ENCODE data around the gene MOGAT3. TPM values are rescaled to one million over a fixed set of nuclear protein-coding genes. Genes with fewer than 3 reads are reported as not detected.
A peak's percentile ranks its signal among the peaks of the same experiment; 100 is the strongest.

MOGAT3 gene
- total and polyA plus RNA-seq, 4 donors: 5.4 TPM; not detected in 3

GRCh38 chr7:101220295-101220694 is 19.5 kb upstream of the MOGAT3 start:
- DNase-seq (no peak), ATAC-seq (ENCODE audit: low FRiP score) (no peak)
- Histone ChIP-seq H3K9me3 (ENCODE audit: control insufficient read depth, low read length) (no peaks in the 10 kb centered on the region), H3K27me3 (ENCODE audit: control insufficient read depth in 1 of 2, insufficient read depth in 2 of 2, low read length in 1 of 2) (no peaks in the 10 kb centered on the region), H3K4me1 (ENCODE audit: control insufficient read depth in 1 of 2, insufficient read depth in 2 of 2, low read length in 2 of 2) (no peaks in the 10 kb centered on the region), H3K36me3 (ENCODE audit: control insufficient read depth in 1 of 2, insufficient read depth in 2 of 2, low read length in 1 of 2) (no peaks in the 10 kb centered on the region), H3K4me3 (ENCODE audit: low read length in 2 of 2) (no peak overlapping the region), H3K27ac (ENCODE audit: low read depth in 1 of 2, low read length in 2 of 2) (no peak overlapping the region)
- WGBS, 2 donors: 77 to 84% methylated on average over 5 of the region's 5 CpGs
- intact Hi-C loops (cut with DNase I): no loop called here

DNA sequence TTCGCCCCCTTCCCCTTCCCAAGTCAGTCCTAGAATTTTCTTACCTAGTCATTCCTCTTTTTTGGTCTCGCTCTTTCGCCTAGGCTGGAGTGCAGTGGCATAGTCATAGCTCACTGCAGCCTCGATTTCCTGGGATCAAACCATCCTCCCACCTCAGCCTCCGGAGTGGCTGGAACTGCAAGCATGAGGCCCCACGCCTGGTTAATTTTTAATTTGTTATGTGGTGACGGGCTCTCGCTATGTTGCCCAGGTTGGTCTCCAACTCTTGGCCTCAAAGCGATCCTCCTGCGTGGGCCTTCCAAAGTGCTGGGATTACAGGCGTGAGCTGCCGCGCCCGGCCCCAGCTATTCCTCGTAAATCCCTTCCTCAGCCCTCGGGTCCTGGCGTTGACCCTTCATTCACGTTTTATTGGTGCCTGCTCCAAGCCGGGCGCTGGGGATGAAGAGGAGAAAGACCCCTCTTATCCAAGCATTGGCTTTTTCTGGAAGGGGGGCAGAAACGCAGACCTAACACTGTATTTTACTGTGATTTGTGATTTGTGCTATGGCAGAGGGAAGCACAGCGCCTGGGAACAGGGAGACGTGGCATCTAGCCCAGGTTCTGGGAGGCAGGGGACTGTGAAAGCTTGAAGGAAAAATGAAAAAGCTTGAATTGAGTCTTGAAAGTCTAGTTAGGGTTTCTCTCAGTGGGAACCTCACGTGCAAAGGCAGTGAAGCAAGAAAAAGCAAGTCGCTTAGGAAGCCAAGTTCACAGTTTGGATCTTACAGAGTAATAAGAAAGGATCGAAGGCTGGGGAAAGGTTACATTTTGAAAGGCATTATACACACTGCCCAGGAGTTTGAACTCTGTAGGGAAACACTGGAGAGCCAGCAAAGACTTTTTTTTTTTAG is 17.6 kb upstream of the MOGAT3 start:
- Histone ChIP-seq H3K9me3 (ENCODE audit: control insufficient read depth, low read length) (no peaks in the 10 kb centered on the region), H3K4me1 (ENCODE audit: control insufficient read depth in 1 of 2, insufficient read depth in 2 of 2, low read length in 2 of 2) (no peaks in the 10 kb centered on the region), H3K4me3 (ENCODE audit: low read length in 2 of 2) (peak overlapping the region; percentile 42 to 83), H3K27me3 (ENCODE audit: control insufficient read depth in 1 of 2, insufficient read depth in 2 of 2, low read length in 1 of 2) (no peaks in the 10 kb centered on the region), H3K36me3 (ENCODE audit: control insufficient read depth in 1 of 2, insufficient read depth in 2 of 2, low read length in 1 of 2) (no peaks in the 10 kb centered on the region), H3K27ac (ENCODE audit: low read depth in 1 of 2, low read length in 2 of 2) (no peak overlapping the region)
- ATAC-seq (ENCODE audit: low FRiP score) (no peak), DNase-seq (no peak)
- intact Hi-C loops (cut with DNase I): no loop called here
- 5% methylated on average over 26 of the region's 26 CpGs for WGBS, 2 donors

DNA sequence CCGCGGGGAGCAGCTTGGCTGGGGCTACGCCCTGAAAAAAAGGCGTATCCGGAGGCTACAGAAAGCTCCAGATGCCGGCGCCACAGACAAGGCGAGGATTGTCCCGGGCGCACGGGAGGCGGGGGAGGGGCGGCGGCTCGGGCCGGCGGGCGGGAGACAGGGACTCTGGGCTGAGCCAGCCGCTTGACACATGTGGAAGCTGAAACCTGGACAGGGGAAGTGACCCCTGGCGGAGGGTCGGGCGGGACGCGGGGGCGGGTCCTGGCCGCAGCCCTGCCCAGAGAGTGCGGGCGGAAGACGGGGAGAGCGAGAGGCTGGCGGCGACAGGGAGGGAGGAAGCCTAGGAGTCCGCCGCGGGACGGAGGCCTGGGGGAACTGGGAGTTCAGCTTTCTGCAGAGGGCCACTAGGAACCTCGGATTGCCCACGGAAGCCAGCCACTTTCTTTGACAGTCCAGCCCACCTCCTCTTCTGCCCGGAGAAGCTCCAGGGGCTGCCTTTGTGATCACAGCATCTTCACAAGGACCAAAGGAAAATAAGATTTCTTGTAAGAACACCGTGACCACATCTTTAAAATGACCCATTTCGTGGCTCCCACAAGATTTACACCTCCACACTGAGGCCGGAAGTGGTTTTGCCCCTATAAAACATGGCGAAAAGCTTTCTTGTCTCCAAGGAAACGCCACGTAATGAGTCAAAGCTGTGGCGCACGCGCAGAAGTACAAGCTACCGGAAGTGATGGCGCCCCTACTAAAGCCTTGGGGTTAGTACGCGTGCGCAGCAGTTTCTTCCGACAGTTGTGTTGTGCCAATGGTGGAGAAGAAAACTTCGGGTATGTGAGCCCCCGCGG is 16.8 kb upstream of the MOGAT3 start, which contains the start of the genes PLOD3 and ZNHIT1:
TSS of gene PLOD3 (minus strand) at position 194 of the 848 bp plus-strand sequence. CDS start 307 bp downstream, outside the sequence.
TSS of gene ZNHIT1 (plus strand) at position 778 of the 848 bp plus-strand sequence. CDS start at position 809, 31 bp downstream.
- H3K9me3 ChIP-seq (ENCODE audit: control insufficient read depth, low read length): no peaks in the 10 kb centered on the region
- DNase-seq (peak; percentile 97 to 99), ATAC-seq (ENCODE audit: low FRiP score) (peak; percentile 91)
- H3K4me3 ChIP-seq (ENCODE audit: low read length in 2 of 2): peak within 1 kb of the TSS; percentile 52 to 83
- no peaks in the 10 kb centered on the region for H3K4me1 ChIP-seq (ENCODE audit: control insufficient read depth in 1 of 2, insufficient read depth in 2 of 2, low read length in 2 of 2)
- no peaks in the 10 kb centered on the region for H3K36me3 ChIP-seq (ENCODE audit: control insufficient read depth in 1 of 2, insufficient read depth in 2 of 2, low read length in 1 of 2)
- no peaks in the 10 kb centered on the region for H3K27me3 ChIP-seq (ENCODE audit: control insufficient read depth in 1 of 2, insufficient read depth in 2 of 2, low read length in 1 of 2)
- peak within 1 kb of the TSS in 1 of 2 donors; percentile 66 for H3K27ac ChIP-seq (ENCODE audit: low read depth in 1 of 2, low read length in 2 of 2)
- WGBS, 2 donors: 1% methylated on average over 53 to 57 of the region's 57 CpGs
- intact Hi-C loops (cut with DNase I): loop anchor here in 1 of 2 donors (2.0 kb wide), 1 partner anchor 27 kb away; the partner anchor contains the start of gene FIS1

GRCh38 chr7:101216860-101217387 is 16.1 kb upstream of the MOGAT3 start:
- WGBS, 2 donors: 1 to 3% methylated on average over 13 to 34 of the region's 34 CpGs
- Histone ChIP-seq H3K4me3 (ENCODE audit: low read length in 2 of 2) (peak overlapping the region; percentile 52 to 71), H3K27me3 (ENCODE audit: control insufficient read depth in 1 of 2, insufficient read depth in 2 of 2, low read length in 1 of 2) (no peaks in the 10 kb centered on the region), H3K36me3 (ENCODE audit: control insufficient read depth in 1 of 2, insufficient read depth in 2 of 2, low read length in 1 of 2) (peaks cover 0 to 2% of the 10 kb centered on the region in 2 donors), H3K4me1 (ENCODE audit: control insufficient read depth in 1 of 2, insufficient read depth in 2 of 2, low read length in 2 of 2) (no peaks in the 10 kb centered on the region), H3K9me3 (ENCODE audit: control insufficient read depth, low read length) (no peaks in the 10 kb centered on the region), H3K27ac (ENCODE audit: low read depth in 1 of 2, low read length in 2 of 2) (no peak overlapping the region)
- intact Hi-C loops (cut with DNase I): loop anchor here in 1 of 2 donors (2.0 kb wide), 1 partner anchor 28 kb away; the partner anchor contains the start of gene FIS1
- no peak for ATAC-seq (ENCODE audit: low FRiP score)
- no peak for DNase-seq

GRCh38 chr7:101216001-101216859 is 15.4 kb upstream of the MOGAT3 start:
- ATAC-seq (ENCODE audit: low FRiP score): no peak
- Histone ChIP-seq H3K27me3 (ENCODE audit: control insufficient read depth in 1 of 2, insufficient read depth in 2 of 2, low read length in 1 of 2) (no peaks in the 10 kb centered on the region), H3K4me3 (ENCODE audit: low read length in 2 of 2) (peak overlapping the region; percentile 52 to 71), H3K27ac (ENCODE audit: low read depth in 1 of 2, low read length in 2 of 2) (no peak overlapping the region), H3K9me3 (ENCODE audit: control insufficient read depth, low read length) (no peaks in the 10 kb centered on the region), H3K4me1 (ENCODE audit: control insufficient read depth in 1 of 2, insufficient read depth in 2 of 2, low read length in 2 of 2) (no peaks in the 10 kb centered on the region), H3K36me3 (ENCODE audit: control insufficient read depth in 1 of 2, insufficient read depth in 2 of 2, low read length in 1 of 2) (peaks cover 0 to 3% of the 10 kb centered on the region in 2 donors)
- peak in 1 of 2 donors; percentile 69 for DNase-seq
- intact Hi-C loops (cut with DNase I): loop anchor here in 1 of 2 donors (2.0 kb wide), 1 partner anchor 29 kb away; the partner anchor contains the start of gene FIS1
- whole genome bisulfite sequencing, 2 donors: 65 to 66% methylated on average over 31 of the region's 31 CpGs

GRCh38 chr7:101212014-101212413 is 11.2 kb upstream of the MOGAT3 start:
- Histone ChIP-seq H3K9me3 (ENCODE audit: control insufficient read depth, low read length) (no peaks in the 10 kb centered on the region), H3K4me1 (ENCODE audit: control insufficient read depth in 1 of 2, insufficient read depth in 2 of 2, low read length in 2 of 2) (no peaks in the 10 kb centered on the region), H3K36me3 (ENCODE audit: control insufficient read depth in 1 of 2, insufficient read depth in 2 of 2, low read length in 1 of 2) (peaks cover 0 to 7% of the 10 kb centered on the region in 2 donors), H3K27me3 (ENCODE audit: control insufficient read depth in 1 of 2, insufficient read depth in 2 of 2, low read length in 1 of 2) (no peaks in the 10 kb centered on the region), H3K27ac (ENCODE audit: low read depth in 1 of 2, low read length in 2 of 2) (no peak overlapping the region), H3K4me3 (ENCODE audit: low read length in 2 of 2) (no peak overlapping the region)
- no peak for ATAC-seq (ENCODE audit: low FRiP score)
- 87 to 94% methylated on average over 8 of the region's 8 CpGs for WGBS, 2 donors
- no peak for DNase-seq
- intact Hi-C loops (cut with DNase I): no loop called here

GRCh38 chr7:101211501-101211900 is 10.7 kb upstream of the MOGAT3 start:
- H3K9me3 ChIP-seq (ENCODE audit: control insufficient read depth, low read length): no peaks in the 10 kb centered on the region
- H3K36me3 ChIP-seq (ENCODE audit: control insufficient read depth in 1 of 2, insufficient read depth in 2 of 2, low read length in 1 of 2): peaks cover 0 to 7% of the 10 kb centered on the region in 2 donors
- no peaks in the 10 kb centered on the region for H3K27me3 ChIP-seq (ENCODE audit: control insufficient read depth in 1 of 2, insufficient read depth in 2 of 2, low read length in 1 of 2)
- DNase-seq: no peak
- no peak overlapping the region for H3K27ac ChIP-seq (ENCODE audit: low read depth in 1 of 2, low read length in 2 of 2)
- no peak for ATAC-seq (ENCODE audit: low FRiP score)
- intact Hi-C loops (cut with DNase I): no loop called here
- no peaks in the 10 kb centered on the region for H3K4me1 ChIP-seq (ENCODE audit: control insufficient read depth in 1 of 2, insufficient read depth in 2 of 2, low read length in 2 of 2)
- WGBS, 2 donors: 95 to 97% methylated on average over 24 of the region's 24 CpGs
- H3K4me3 ChIP-seq (ENCODE audit: low read length in 2 of 2): no peak overlapping the region
